Measurements from ENCODE around the gene RPP25.

RPP25 gene

GRCh38 chr15:74956648-74957475 lies at the start of gene RPP25:
Gene RPP25 (minus strand): TSS chr15:74956772. CDS start chr15:74956583, 189 bp downstream.
- peak; percentile 66 for DNase-seq

GRCh38 chr15:75002398-75002797 lies 45.8 kb upstream of the RPP25 start:
- DNase-seq = no peak

- DNase-seq = no peak
Observed at GRCh38 chr15:75001310-75001709, 44.7 kb upstream of the RPP25 start.

GRCh38 chr15:74997543-74997942 lies 41.0 kb upstream of the RPP25 start:
- DNase-seq = no peak

GRCh38 chr15:74997141-74997540 lies 40.6 kb upstream of the RPP25 start:
- DNase-seq = no peak

GRCh38 chr15:74995779-74996765 lies 39.5 kb upstream of the RPP25 start:
- DNase-seq = no peak

- peak; percentile 90 for DNase-seq
Observed at GRCh38 chr15:74995182-74995778, 38.7 kb upstream of the RPP25 start, which contains the start of gene SCAMP5. Gene SCAMP5 (plus strand): TSS chr15:74995563. CDS start chr15:75011840, 16,277 bp downstream.

GRCh38 chr15:74994685-74995084 lies 38.1 kb upstream of the RPP25 start:
- no peak for DNase-seq

GRCh38 chr15:74994236-74994635 lies 37.7 kb upstream of the RPP25 start:
- DNase-seq = no peak

- no peak for DNase-seq
Observed at GRCh38 chr15:74992619-74993018, 36.0 kb upstream of the RPP25 start.

- no peak for DNase-seq
Observed at GRCh38 chr15:74989527-74989926, 33.0 kb upstream of the RPP25 start.

- DNase-seq = no peak
Observed at GRCh38 chr15:74988007-74988800, 31.6 kb upstream of the RPP25 start.

GRCh38 chr15:74983725-74984231 lies 27.2 kb upstream of the RPP25 start:
- DNase-seq = peak; percentile 45

GRCh38 chr15:74982183-74982582 lies 25.6 kb upstream of the RPP25 start:
- no peak for DNase-seq

GRCh38 chr15:74978503-74978902 lies 21.9 kb upstream of the RPP25 start:
- DNase-seq = peak; percentile 21

- no peak for DNase-seq
Observed at GRCh38 chr15:74978077-74978476, 21.5 kb upstream of the RPP25 start.

GRCh38 chr15:74977599-74977998 lies 21.0 kb upstream of the RPP25 start:
- no peak for DNase-seq

GRCh38 chr15:74976159-74976558 lies 19.6 kb upstream of the RPP25 start:
- no peak for DNase-seq

- DNase-seq = no peak
Observed at GRCh38 chr15:74967670-74968069, 11.1 kb upstream of the RPP25 start.

- DNase-seq = no peak
Observed at GRCh38 chr15:74964794-74965193, 8.2 kb upstream of the RPP25 start.

GRCh38 chr15:74963213-74963612 lies 6.6 kb upstream of the RPP25 start:
- DNase-seq = no peak

GRCh38 chr15:74962671-74963070 lies 6.1 kb upstream of the RPP25 start:
- DNase-seq = no peak

Data from stimulated activated naive CD4-positive, alpha-beta T cell treated with Interleukin-2 at 50 U/mL for 16 hours (primary cell).